GM19328 (cell line): ENCODE results near the gene GGA2.
"Not testable (repeated sequence)": the region's sequence is repeated elsewhere in the genome, so short reads cannot be mapped to it uniquely, and the experiment has no call there.

Source experiments
- ATAC-seq: cut with Tn5 transposase; IDR thresholded peaks from one replicate; pipeline ENCODE4 v1.9.1; 2021; ENCODE audit warnings: mild to moderate bottlenecking, moderate library complexity; ENCODE audit not compliant: unreplicated experiment

The GGA2 gene

GRCh38 chr16:23523876-23524385 lies 13.6 kb upstream of the GGA2 start:
- ATAC-seq: no peak

GRCh38 chr16:23523321-23523720 lies 13.0 kb upstream of the GGA2 start:
- no peak for ATAC-seq

- no peak for ATAC-seq
These were observed 11.7 kb upstream of the GGA2 start for GRCh38 chr16:23521965-23522364.

- ATAC-seq: no peak
These were observed 10.9 kb upstream of the GGA2 start for GRCh38 chr16:23521037-23521743.

GRCh38 chr16:23520500-23520899 lies 10.2 kb upstream of the GGA2 start:
- no peak for ATAC-seq

GRCh38 chr16:23519282-23519681 lies 9.0 kb upstream of the GGA2 start:
- no peak for ATAC-seq

- ATAC-seq: no peak
These were observed 8.2 kb upstream of the GGA2 start for GRCh38 chr16:23518435-23518891.

- ATAC-seq: no peak
These were observed 6.3 kb upstream of the GGA2 start for GRCh38 chr16:23516366-23517137.

GRCh38 chr16:23515881-23516280 lies 5.6 kb upstream of the GGA2 start:
- no peak for ATAC-seq

- no peak for ATAC-seq
These were observed 4.3 kb upstream of the GGA2 start for GRCh38 chr16:23514381-23515152.

GRCh38 chr16:23512168-23512695 lies 1.9 kb upstream of the GGA2 start:
- ATAC-seq: no peak

GRCh38 chr16:23511731-23512130 lies 1.4 kb upstream of the GGA2 start:
- ATAC-seq: no peak

- ATAC-seq: not testable (repeated sequence)
These were observed 599 bp upstream of the GGA2 start for GRCh38 chr16:23510915-23511270.

- peak; percentile 9 for ATAC-seq
These were observed 521 bp downstream of the GGA2 start for GRCh38 chr16:23509782-23510163.

GRCh38 chr16:23509441-23509754 lies 896 bp downstream of the GGA2 start:
- no peak for ATAC-seq

GRCh38 chr16:23508589-23509440 lies 1.5 kb downstream of the GGA2 start:
- no peak for ATAC-seq

- no peak for ATAC-seq
These were observed 3.7 kb downstream of the GGA2 start for GRCh38 chr16:23506606-23506994.

GRCh38 chr16:23505671-23506605 lies 4.4 kb downstream of the GGA2 start:
- ATAC-seq: no peak

- no peak for ATAC-seq
These were observed 5.1 kb downstream of the GGA2 start for GRCh38 chr16:23505180-23505665.
